H1 (cell line): ENCODE data around the gene PCGF3.

Experiments used
- CREB1 ChIP-seq: IDR thresholded peaks from 2 replicates; pipeline ENCODE4 v1.6.1; 2012; ENCODE audit warnings: inconsistent platforms
- CTCF ChIP-seq, 3 experiments: IDR thresholded peaks; 1 replicate in 2 of 3; 2 replicates in 1 of 3; pipeline versions ENCODE4 v1.5.1 to v1.6.1; 2011; ENCODE audit warnings: low read length in 3 of 3, mild to moderate bottlenecking in 3 of 3, inconsistent platforms in 2 of 3, low read depth in 1 of 3, moderate library complexity in 1 of 3; ENCODE audit not compliant: insufficient read depth in 1 of 3; ENCODE audit errors: control extremely low read depth in 1 of 3
- KDM1A ChIP-seq: fragments of 200-600, 300-600 bp; sonication (generic); IDR thresholded peaks from 2 replicates; pipeline ENCODE4 v1.7.1; 2016; ENCODE audit warnings: mild to moderate bottlenecking, low read length, borderline replicate concordance
- POLR2A ChIP-seq, 2 experiments: IDR thresholded peaks; 1 replicate in 1 of 2; 2 replicates in 1 of 2; pipeline ENCODE4 v1.6.1; 2011; ENCODE audit warnings: low read depth in 2 of 2, low read length in 2 of 2, mild to moderate bottlenecking in 2 of 2; ENCODE audit errors: control extremely low read depth in 1 of 2
- POLR2AphosphoS5 ChIP-seq: IDR thresholded peaks from 2 replicates; pipeline ENCODE4 v1.6.1; 2011; ENCODE audit warnings: low read depth, low read length
- SP4 ChIP-seq: IDR thresholded peaks from 2 replicates; pipeline ENCODE4 v1.6.1; 2012; ENCODE audit warnings: low read length, inconsistent platforms
- TBP ChIP-seq: IDR thresholded peaks from 2 replicates; pipeline ENCODE4 v1.6.1; 2011; ENCODE audit warnings: low read depth, low read length, improper control_type of control experiment
- TCF12 ChIP-seq: IDR thresholded peaks from 2 replicates; pipeline ENCODE4 v1.6.1; 2011; ENCODE audit warnings: low read depth, mild to moderate bottlenecking, low read length

DNA sequence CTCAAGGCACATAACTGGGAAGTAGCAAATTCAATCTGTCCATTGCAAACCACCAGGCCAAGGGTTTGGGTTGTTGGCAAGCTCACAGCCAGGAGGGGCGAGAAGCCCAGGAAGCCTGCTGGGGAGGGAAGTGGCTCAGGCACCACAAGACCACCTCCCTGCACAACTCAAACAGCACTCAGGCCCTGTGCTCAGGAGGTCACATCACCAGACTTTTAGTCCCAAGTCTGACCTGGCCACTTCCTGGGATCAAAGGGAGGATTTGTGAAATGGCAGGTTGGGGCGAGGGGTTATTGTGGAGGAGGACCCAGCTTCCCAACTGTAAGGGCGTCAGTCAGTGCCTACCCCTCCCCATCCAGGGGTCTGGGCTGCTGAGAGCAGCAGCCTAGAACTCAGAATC lies 33.9 kb upstream of the PCGF3 start:
- TF ChIP-seq POLR2AphosphoS5: no peak; the same call in 1 of the 2 replicates
- TF ChIP-seq TCF12: no peak
- TF ChIP-seq POLR2A (IDR thresholded peaks at IDR 0.05; ENCODE audit: control extremely low read depth in 1 of 2, low read depth in 2 of 2, low read length in 2 of 2): peak in 1 of 2 experiments; percentile 28; a peak in 1 of 3 replicates
- no peak for TF ChIP-seq TBP
- no peak for TF ChIP-seq CTCF (IDR thresholded peaks at IDR 0.05; ENCODE audit: control extremely low read depth in 1 of 3, insufficient read depth in 1 of 3, low read depth in 1 of 3, low read length in 3 of 3)
- TF ChIP-seq SP4: no peak
- no peak for TF ChIP-seq KDM1A
- TF ChIP-seq CREB1: no peak
